Measurements from ENCODE around the gene RHOT2. TPM values are rescaled to one million over a fixed set of nuclear protein-coding genes. Genes with fewer than 3 reads are reported as not detected.

RHOT2 gene
- total and polyA plus RNA-seq, 9 of the 15 experiments (the other 6 are each of a cell fraction or from before 2014, with no cell fraction given), result 5.0 to 373 (median 112) TPM

DNA sequence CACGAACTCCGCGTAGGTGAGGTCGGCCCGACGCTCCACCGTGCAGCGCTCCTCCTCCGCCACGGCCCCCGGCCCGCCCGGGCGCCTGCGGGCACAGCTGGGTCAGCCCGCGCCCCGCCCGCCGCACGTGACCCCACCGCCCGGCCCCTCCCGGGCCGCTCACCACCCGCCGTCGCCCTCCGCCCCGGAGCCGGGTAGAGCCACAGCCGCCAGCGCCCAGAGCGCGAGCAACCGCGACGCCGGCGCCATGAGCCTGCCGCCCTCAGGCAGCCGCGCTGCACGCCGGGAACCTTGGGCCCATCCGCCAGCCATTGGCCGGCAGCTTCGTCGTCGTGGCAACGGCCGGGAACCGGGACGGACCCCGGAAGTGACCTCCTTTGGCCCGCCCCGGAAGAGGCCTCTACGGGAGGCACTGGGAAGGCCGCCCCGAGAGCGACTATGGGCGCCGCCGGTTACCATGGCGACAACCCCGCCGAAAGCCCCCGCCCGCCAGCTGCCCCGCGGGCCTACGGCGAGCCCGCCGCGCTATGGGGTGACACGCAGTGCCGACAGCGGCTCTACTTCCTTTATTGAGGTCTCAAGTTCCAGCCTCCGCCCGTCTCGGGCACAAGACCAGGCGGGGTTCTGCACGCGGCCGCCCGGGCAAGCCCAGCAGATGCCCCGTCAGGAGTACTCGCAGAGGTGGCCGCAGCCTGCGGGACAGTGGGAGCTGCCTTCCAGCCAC lies 16.3 kb downstream of the RHOT2 start, which contains the start of gene JMJD8 (continued):
- TF ChIP-seq ZFPM2 (CRISPR knock-in tag; IDR thresholded peaks at IDR 0.05) (no peak; the same call in 1 of the 2 replicates), POLR2B (IDR thresholded peaks at IDR 0.05; ENCODE audit: low read depth, partially characterized antibody) (peak; percentile 58), E2F3 (CRISPR knock-in tag; IDR thresholded peaks at IDR 0.05) (no peak), ZNF551 (CRISPR knock-in tag; IDR thresholded peaks at IDR 0.05) (no peak), RFX7 (CRISPR knock-in tag; IDR thresholded peaks at IDR 0.05) (no peak), EP300 (IDR thresholded peaks at IDR 0.05; ENCODE audit: low read length) (no peak; the same call in 1 of the 2 replicates), FOXA1 (IDR thresholded peaks at IDR 0.05; ENCODE audit: borderline replicate concordance) (no peak), GTF2E2 (tag; IDR thresholded peaks at IDR 0.05) (no peak), ZKSCAN8 (CRISPR knock-in tag; IDR thresholded peaks at IDR 0.05) (no peak), PPARD (CRISPR knock-in tag; IDR thresholded peaks at IDR 0.05) (no peak), NFIC (IDR thresholded peaks at IDR 0.05) (no peak), SUPT5H (IDR thresholded peaks at IDR 0.05) (peak; percentile 25), MYNN (IDR thresholded peaks at IDR 0.05) (peak; percentile 36; the same call in 1 of the 2 replicates), MYNN (CRISPR knock-in tag; IDR thresholded peaks at IDR 0.05) (no peak), ZMIZ1 (IDR thresholded peaks at IDR 0.05; ENCODE audit: low read depth in 2 of 2, low read length in 2 of 2) (peak in 1 of 2 experiments; percentile 23; a peak in 1 of 4 replicates), ZHX1 (conservative IDR thresholded peaks at IDR 0.05; ENCODE audit: low read length) (0 out of 2 replicates have a peak, but pooled peaks have one; percentile 40), PHF21A (IDR thresholded peaks at IDR 0.05; ENCODE audit: borderline replicate concordance, low read depth) (no peak)
- TF ChIP-seq, protein P1, sequence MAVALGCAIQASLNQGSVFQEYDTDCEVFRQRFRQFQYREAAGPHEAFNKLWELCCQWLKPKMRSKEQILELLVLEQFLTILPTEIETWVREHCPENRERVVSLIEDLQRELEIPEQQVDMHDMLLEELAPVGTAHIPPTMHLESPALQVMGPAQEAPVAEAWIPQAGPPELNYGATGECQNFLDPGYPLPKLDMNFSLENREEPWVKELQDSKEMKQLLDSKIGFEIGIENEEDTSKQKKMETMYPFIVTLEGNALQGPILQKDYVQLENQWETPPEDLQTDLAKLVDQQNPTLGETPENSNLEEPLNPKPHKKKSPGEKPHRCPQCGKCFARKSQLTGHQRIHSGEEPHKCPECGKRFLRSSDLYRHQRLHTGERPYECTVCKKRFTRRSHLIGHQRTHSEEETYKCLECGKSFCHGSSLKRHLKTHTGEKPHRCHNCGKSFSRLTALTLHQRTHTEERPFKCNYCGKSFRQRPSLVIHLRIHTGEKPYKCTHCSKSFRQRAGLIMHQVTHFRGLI (CRISPR knock-in tag; IDR thresholded peaks at IDR 0.05), result no peak
- TF ChIP-seq, protein P2, sequence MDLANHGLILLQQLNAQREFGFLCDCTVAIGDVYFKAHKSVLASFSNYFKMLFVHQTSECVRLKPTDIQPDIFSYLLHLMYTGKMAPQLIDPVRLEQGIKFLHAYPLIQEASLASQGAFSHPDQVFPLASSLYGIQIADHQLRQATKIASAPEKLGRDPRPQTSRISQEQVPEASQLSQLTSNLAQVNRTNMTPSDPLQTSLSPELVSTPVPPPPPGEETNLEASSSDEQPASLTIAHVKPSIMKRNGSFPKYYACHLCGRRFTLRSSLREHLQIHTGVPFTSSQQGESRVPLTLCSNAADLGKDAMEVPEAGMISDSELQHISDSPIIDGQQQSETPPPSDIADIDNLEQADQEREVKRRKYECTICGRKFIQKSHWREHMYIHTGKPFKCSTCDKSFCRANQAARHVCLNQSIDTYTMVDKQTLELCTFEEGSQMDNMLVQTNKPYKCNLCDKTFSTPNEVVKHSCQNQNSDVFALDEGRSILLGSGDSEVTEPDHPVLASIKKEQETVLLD (IDR thresholded peaks at IDR 0.05), result no peak

Measured in K562 (cell line).